Measurements from ENCODE around the gene CSTF3.

GRCh38 chr11:33182246-33182878 lies 21.1 kb upstream of the CSTF3 start:
- TF ChIP-seq, protein P1, sequence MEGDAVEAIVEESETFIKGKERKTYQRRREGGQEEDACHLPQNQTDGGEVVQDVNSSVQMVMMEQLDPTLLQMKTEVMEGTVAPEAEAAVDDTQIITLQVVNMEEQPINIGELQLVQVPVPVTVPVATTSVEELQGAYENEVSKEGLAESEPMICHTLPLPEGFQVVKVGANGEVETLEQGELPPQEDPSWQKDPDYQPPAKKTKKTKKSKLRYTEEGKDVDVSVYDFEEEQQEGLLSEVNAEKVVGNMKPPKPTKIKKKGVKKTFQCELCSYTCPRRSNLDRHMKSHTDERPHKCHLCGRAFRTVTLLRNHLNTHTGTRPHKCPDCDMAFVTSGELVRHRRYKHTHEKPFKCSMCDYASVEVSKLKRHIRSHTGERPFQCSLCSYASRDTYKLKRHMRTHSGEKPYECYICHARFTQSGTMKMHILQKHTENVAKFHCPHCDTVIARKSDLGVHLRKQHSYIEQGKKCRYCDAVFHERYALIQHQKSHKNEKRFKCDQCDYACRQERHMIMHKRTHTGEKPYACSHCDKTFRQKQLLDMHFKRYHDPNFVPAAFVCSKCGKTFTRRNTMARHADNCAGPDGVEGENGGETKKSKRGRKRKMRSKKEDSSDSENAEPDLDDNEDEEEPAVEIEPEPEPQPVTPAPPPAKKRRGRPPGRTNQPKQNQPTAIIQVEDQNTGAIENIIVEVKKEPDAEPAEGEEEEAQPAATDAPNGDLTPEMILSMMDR (conservative IDR thresholded peaks at IDR 0.05): no peak
- TF ChIP-seq ZFX (IDR thresholded peaks at IDR 0.05): no peak

Measured in C4-2B (cell line).